NT2/D1 (cell line): ENCODE measurements around the gene PRKCQ.

Source experiments
- SUZ12 ChIP-seq: IDR thresholded peaks from 2 replicates; pipeline ENCODE4 v1.6.1; 2011; ENCODE audit not compliant: insufficient read length, insufficient read depth; ENCODE audit errors: extremely low read depth
- ZNF274 ChIP-seq: IDR thresholded peaks from 2 replicates; pipeline ENCODE4 v1.6.1; 2011; ENCODE audit warnings: mild to moderate bottlenecking, low read depth, low read length

DNA sequence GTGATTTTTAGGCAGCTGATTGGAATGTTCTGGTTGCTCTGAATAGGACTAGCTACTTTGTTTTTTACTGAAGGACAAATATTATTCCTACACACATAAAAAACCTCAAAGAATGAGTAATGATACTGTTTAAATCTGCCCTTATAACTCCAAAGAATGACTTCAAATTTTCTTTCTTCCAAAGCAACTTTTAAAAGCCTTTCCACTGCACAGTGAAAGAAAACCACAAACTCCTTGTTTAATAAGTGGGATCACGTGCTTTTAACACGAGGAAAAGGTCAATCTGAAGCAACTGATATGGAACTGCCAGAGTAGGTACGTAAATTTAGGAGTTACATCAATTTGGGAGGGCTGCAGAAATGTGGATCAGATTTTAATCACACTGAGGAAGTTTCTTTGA, 8.0 kb upstream of the PRKCQ start:
- TF ChIP-seq ZNF274 (no peak), SUZ12 (no peak)
